ENCODE data around the gene AKT1S1. TPM values are rescaled to one million over a fixed set of nuclear protein-coding genes. Genes with fewer than 3 reads are reported as not detected.
A peak's percentile ranks its signal among the peaks of the same experiment; 100 is the strongest.

Gene AKT1S1
- polyA plus RNA-seq, 6 donors from 2014 or later: 1.5 to 6.0 (median 3.2) TPM

- DNase-seq (no peak), ATAC-seq (ENCODE audit: low read depth in 2 of 2) (no peak)
- H3K4me1 Mint-ChIP-seq: peaks cover 33 to 49% (median 37%) of the 10 kb centered on the region in 3 donors
- H3K27ac Mint-ChIP-seq: peak overlapping the region in 2 of 6 donors; percentile 18 to 39
- peaks cover 0 to 2% (median 0%) of the 10 kb centered on the region in 7 donors for H3K9me3 Mint-ChIP-seq
- H3K27me3 Mint-ChIP-seq: no peaks in the 10 kb centered on the region
- peak overlapping the region in 3 of 8 donors; percentile 28 to 47 (median 40) for H3K4me3 Mint-ChIP-seq
- H3K36me3 Mint-ChIP-seq: peaks cover 0 to 9% of the 10 kb centered on the region in 2 donors
These were observed 13.2 kb downstream of the AKT1S1 start for GRCh38 chr19:49863935-49864320.

GRCh38 chr19:49863254-49863934, 13.8 kb downstream of the AKT1S1 start:
- Mint-ChIP-seq H3K27ac (peak overlapping the region in 4 of 6 donors; percentile 48 to 86 (median 54)), H3K4me3 (peak overlapping the region in 3 of 8 donors; percentile 6 to 47 (median 28)), H3K9me3 (peaks cover 0 to 2% (median 0%) of the 10 kb centered on the region in 7 donors), H3K27me3 (no peaks in the 10 kb centered on the region), H3K36me3 (peaks cover 0 to 9% of the 10 kb centered on the region in 2 donors), H3K4me1 (peaks cover 33 to 44% (median 37%) of the 10 kb centered on the region in 3 donors)
- ATAC-seq (ENCODE audit: low read depth in 2 of 2) (no peak), DNase-seq (no peak)

GRCh38 chr19:49862391-49863253, 14.5 kb downstream of the AKT1S1 start:
- Mint-ChIP-seq H3K27ac (peak overlapping the region in 2 of 6 donors; percentile 48 to 50), H3K9me3 (peaks cover 0 to 2% (median 0%) of the 10 kb centered on the region in 7 donors)

GRCh38 chr19:49861541-49862378, 15.4 kb downstream of the AKT1S1 start:
- Mint-ChIP-seq H3K36me3 (peaks cover 0 to 9% of the 10 kb centered on the region in 2 donors), H3K9me3 (peaks cover 0 to 2% (median 0%) of the 10 kb centered on the region in 7 donors)
- ATAC-seq (ENCODE audit: low read depth in 2 of 2): no peak

More at GRCh38 chr19:49862391-49863253, 14.5 kb downstream of the AKT1S1 start:
- Mint-ChIP-seq H3K4me3 (peak overlapping the region in 1 of 8 donors; percentile 47), H3K27me3 (no peaks in the 10 kb centered on the region), H3K36me3 (peaks cover 0 to 9% of the 10 kb centered on the region in 2 donors), H3K4me1 (peaks cover 30 to 36% (median 30%) of the 10 kb centered on the region in 3 donors)
- DNase-seq (no peak), ATAC-seq (ENCODE audit: low read depth in 2 of 2) (no peak)

GRCh38 chr19:49861107-49861506, 16.0 kb downstream of the AKT1S1 start:
- H3K27me3 Mint-ChIP-seq: no peaks in the 10 kb centered on the region
- ATAC-seq (ENCODE audit: low read depth in 2 of 2): no peak
- no peak overlapping the region for H3K4me3 Mint-ChIP-seq
- H3K36me3 Mint-ChIP-seq: peaks cover 0 to 9% of the 10 kb centered on the region in 2 donors
- H3K4me1 Mint-ChIP-seq: peaks cover 17 to 25% (median 18%) of the 10 kb centered on the region in 3 donors
- H3K27ac Mint-ChIP-seq: no peak overlapping the region
- H3K9me3 Mint-ChIP-seq: peaks cover 0 to 2% (median 0%) of the 10 kb centered on the region in 7 donors
- no peak for DNase-seq

More at GRCh38 chr19:49861541-49862378, 15.4 kb downstream of the AKT1S1 start:
- H3K27me3 Mint-ChIP-seq: no peaks in the 10 kb centered on the region
- H3K27ac Mint-ChIP-seq: no peak overlapping the region
- peak overlapping the region in 1 of 8 donors; percentile 21 for H3K4me3 Mint-ChIP-seq
- DNase-seq: no peak
- peaks cover 23 to 31% (median 25%) of the 10 kb centered on the region in 3 donors for H3K4me1 Mint-ChIP-seq

GRCh38 chr19:49860336-49861102, 16.6 kb downstream of the AKT1S1 start:
- DNase-seq (no peak), ATAC-seq (ENCODE audit: low read depth in 2 of 2) (peak in 1 of 2 donors; percentile 16)
- peaks cover 0 to 2% (median 0%) of the 10 kb centered on the region in 7 donors for H3K9me3 Mint-ChIP-seq
- H3K27me3 Mint-ChIP-seq: no peaks in the 10 kb centered on the region
- H3K4me1 Mint-ChIP-seq: peaks cover 12 to 19% (median 14%) of the 10 kb centered on the region in 3 donors
- H3K36me3 Mint-ChIP-seq: peaks cover 0 to 9% of the 10 kb centered on the region in 2 donors
- H3K27ac Mint-ChIP-seq: no peak overlapping the region
- no peak overlapping the region for H3K4me3 Mint-ChIP-seq

- Mint-ChIP-seq H3K4me1 (peaks cover 7 to 16% (median 13%) of the 10 kb centered on the region in 3 donors), H3K36me3 (peaks cover 0 to 9% of the 10 kb centered on the region in 2 donors), H3K27ac (no peak overlapping the region), H3K9me3 (peaks cover 0 to 2% (median 0%) of the 10 kb centered on the region in 7 donors), H3K4me3 (no peak overlapping the region), H3K27me3 (no peaks in the 10 kb centered on the region)
- DNase-seq (no peak), ATAC-seq (ENCODE audit: low read depth in 2 of 2) (no peak)
These were observed 17.3 kb downstream of the AKT1S1 start for GRCh38 chr19:49859682-49860335.

GRCh38 chr19:49858088-49858985, 18.8 kb downstream of the AKT1S1 start:
- peak overlapping the region in 1 of 8 donors; percentile 18 for H3K4me3 Mint-ChIP-seq
- DNase-seq (no peak), ATAC-seq (ENCODE audit: low read depth in 2 of 2) (no peak)
- H3K4me1 Mint-ChIP-seq: peaks cover 11 to 15% (median 12%) of the 10 kb centered on the region in 3 donors
- peaks cover 0 to 5% of the 10 kb centered on the region in 2 donors for H3K36me3 Mint-ChIP-seq
- H3K27ac Mint-ChIP-seq: peak overlapping the region in 1 of 6 donors; percentile 69
- peaks cover 0 to 2% (median 0%) of the 10 kb centered on the region in 7 donors for H3K9me3 Mint-ChIP-seq
- no peaks in the 10 kb centered on the region for H3K27me3 Mint-ChIP-seq

GRCh38 chr19:49857838-49858087, 19.4 kb downstream of the AKT1S1 start:
- Mint-ChIP-seq H3K36me3 (no peaks in the 10 kb centered on the region), H3K9me3 (no peaks in the 10 kb centered on the region), H3K4me1 (peaks cover 9 to 13% (median 11%) of the 10 kb centered on the region in 3 donors), H3K27ac (peak overlapping the region in 1 of 6 donors; percentile 69), H3K27me3 (no peaks in the 10 kb centered on the region), H3K4me3 (peak overlapping the region in 1 of 8 donors; percentile 7)
- ATAC-seq (ENCODE audit: low read depth in 2 of 2) (no peak), DNase-seq (no peak)

GRCh38 chr19:49857061-49857837, 19.9 kb downstream of the AKT1S1 start:
- H3K27ac Mint-ChIP-seq: peak overlapping the region in 1 of 6 donors; percentile 69
- peaks cover 14 to 18% (median 16%) of the 10 kb centered on the region in 3 donors for H3K4me1 Mint-ChIP-seq
- no peak for ATAC-seq (ENCODE audit: low read depth in 2 of 2)
- peak overlapping the region in 1 of 8 donors; percentile 7 for H3K4me3 Mint-ChIP-seq
- no peaks in the 10 kb centered on the region for H3K9me3 Mint-ChIP-seq
- H3K27me3 Mint-ChIP-seq: no peaks in the 10 kb centered on the region
- H3K36me3 Mint-ChIP-seq: no peaks in the 10 kb centered on the region
- no peak for DNase-seq
